ENCODE data around the gene ASAH2.
"Not testable (repeated sequence)": the region's sequence is repeated elsewhere in the genome, so short reads cannot be mapped to it uniquely, and the experiment has no call there.

Gene ASAH2

GRCh38 chr10:50275650-50276235 lies 24.4 kb upstream of the ASAH2 start:
- ATAC-seq: peak; percentile 64
- Mint-ChIP-seq H3K36me3 (no peaks in the 10 kb centered on the region), H3K9me3 (no peaks in the 10 kb centered on the region), H3K27me3 (peaks cover 3% of the 10 kb centered on the region), H3K27ac (no peak overlapping the region), H3K4me3 (no peak overlapping the region), H3K4me1 (peaks cover 17% of the 10 kb centered on the region)

GRCh38 chr10:50272531-50272930 lies 21.2 kb upstream of the ASAH2 start:
- Mint-ChIP-seq H3K27ac (no peak overlapping the region), H3K9me3 (no peaks in the 10 kb centered on the region), H3K36me3 (no peaks in the 10 kb centered on the region), H3K27me3 (no peaks in the 10 kb centered on the region), H3K4me3 (no peak overlapping the region), H3K4me1 (peaks cover 17% of the 10 kb centered on the region)
- ATAC-seq: no peak

- no peak overlapping the region for H3K27ac Mint-ChIP-seq
- H3K27me3 Mint-ChIP-seq: no peaks in the 10 kb centered on the region
- H3K4me1 Mint-ChIP-seq: peaks cover 17% of the 10 kb centered on the region
- no peak overlapping the region for H3K4me3 Mint-ChIP-seq
- no peaks in the 10 kb centered on the region for H3K9me3 Mint-ChIP-seq
- no peaks in the 10 kb centered on the region for H3K36me3 Mint-ChIP-seq
- ATAC-seq: no peak
Measured at GRCh38 chr10:50271564-50272250, 20.4 kb upstream of the ASAH2 start.

GRCh38 chr10:50267877-50268276 lies 16.6 kb upstream of the ASAH2 start:
- not testable (repeated sequence) for H3K36me3 Mint-ChIP-seq, H3K9me3 Mint-ChIP-seq, H3K27ac Mint-ChIP-seq, H3K4me3 Mint-ChIP-seq, ATAC-seq
- H3K4me1 Mint-ChIP-seq: peaks cover 12% of the 10 kb centered on the region
- H3K27me3 Mint-ChIP-seq: peaks cover 21% of the 10 kb centered on the region

- Mint-ChIP-seq H3K4me3 (peak overlapping the region; percentile 54), H3K27me3 (peaks cover 27% of the 10 kb centered on the region), H3K27ac (peak overlapping the region; percentile 51), H3K4me1 (peaks cover 35% of the 10 kb centered on the region)
- H3K36me3 Mint-ChIP-seq, ATAC-seq, H3K9me3 Mint-ChIP-seq: not testable (repeated sequence)
Measured at GRCh38 chr10:50262625-50263024, 11.3 kb upstream of the ASAH2 start.

- H3K9me3 Mint-ChIP-seq: peaks cover 3% of the 10 kb centered on the region
- peaks cover 35% of the 10 kb centered on the region for H3K4me1 Mint-ChIP-seq
- H3K36me3 Mint-ChIP-seq: peaks cover 9% of the 10 kb centered on the region
- H3K27me3 Mint-ChIP-seq: peaks cover 27% of the 10 kb centered on the region
- H3K4me3 Mint-ChIP-seq: no peak overlapping the region
- peak; percentile 99 for ATAC-seq
- H3K27ac Mint-ChIP-seq: peak overlapping the region; percentile 37
Measured at GRCh38 chr10:50260791-50261281, 9.5 kb upstream of the ASAH2 start.

GRCh38 chr10:50254479-50254878 lies 3.2 kb upstream of the ASAH2 start:
- Mint-ChIP-seq H3K9me3 (no peaks in the 10 kb centered on the region), H3K27ac (no peak overlapping the region), H3K36me3 (no peaks in the 10 kb centered on the region), H3K4me1 (no peaks in the 10 kb centered on the region), H3K4me3 (no peak overlapping the region), H3K27me3 (no peaks in the 10 kb centered on the region)
- no peak for ATAC-seq

- no peak for ATAC-seq
- no peak overlapping the region for H3K27ac Mint-ChIP-seq
- no peaks in the 10 kb centered on the region for H3K27me3 Mint-ChIP-seq
- H3K9me3 Mint-ChIP-seq: no peaks in the 10 kb centered on the region
- H3K36me3 Mint-ChIP-seq: no peaks in the 10 kb centered on the region
- H3K4me3 Mint-ChIP-seq: no peak overlapping the region
- H3K4me1 Mint-ChIP-seq: no peaks in the 10 kb centered on the region
Measured at GRCh38 chr10:50250096-50250854, 1.0 kb downstream of the ASAH2 start.

- H3K4me3 Mint-ChIP-seq: no peak overlapping the region
- no peaks in the 10 kb centered on the region for H3K4me1 Mint-ChIP-seq
- no peak for ATAC-seq
- H3K9me3 Mint-ChIP-seq: no peaks in the 10 kb centered on the region
- H3K27me3 Mint-ChIP-seq: no peaks in the 10 kb centered on the region
- H3K27ac Mint-ChIP-seq: no peak overlapping the region
- no peaks in the 10 kb centered on the region for H3K36me3 Mint-ChIP-seq
Measured at GRCh38 chr10:50248598-50248997, 2.7 kb downstream of the ASAH2 start.

GRCh38 chr10:50248062-50248461 lies 3.3 kb downstream of the ASAH2 start:
- H3K27ac Mint-ChIP-seq: no peak overlapping the region
- no peaks in the 10 kb centered on the region for H3K36me3 Mint-ChIP-seq
- no peak overlapping the region for H3K4me3 Mint-ChIP-seq
- H3K9me3 Mint-ChIP-seq: no peaks in the 10 kb centered on the region
- peaks cover 2% of the 10 kb centered on the region for H3K4me1 Mint-ChIP-seq
- no peak for ATAC-seq
- H3K27me3 Mint-ChIP-seq: no peaks in the 10 kb centered on the region

GRCh38 chr10:50244201-50244600 lies 7.1 kb downstream of the ASAH2 start:
- H3K27ac Mint-ChIP-seq: no peak overlapping the region

GRCh38 chr10:50242777-50243176 lies 8.5 kb downstream of the ASAH2 start:
- Mint-ChIP-seq H3K4me1 (peaks cover 14% of the 10 kb centered on the region), H3K27me3 (no peaks in the 10 kb centered on the region), H3K27ac (no peak overlapping the region), H3K4me3 (no peak overlapping the region), H3K9me3 (no peaks in the 10 kb centered on the region), H3K36me3 (no peaks in the 10 kb centered on the region)
- ATAC-seq: no peak

More at GRCh38 chr10:50244201-50244600, 7.1 kb downstream of the ASAH2 start:
- H3K9me3 Mint-ChIP-seq: no peaks in the 10 kb centered on the region
- ATAC-seq: no peak
- H3K4me1 Mint-ChIP-seq: peaks cover 8% of the 10 kb centered on the region
- no peaks in the 10 kb centered on the region for H3K36me3 Mint-ChIP-seq
- H3K27me3 Mint-ChIP-seq: no peaks in the 10 kb centered on the region
- no peak overlapping the region for H3K4me3 Mint-ChIP-seq

- ATAC-seq, H3K4me3 Mint-ChIP-seq, H3K36me3 Mint-ChIP-seq, H3K27me3 Mint-ChIP-seq, H3K27ac Mint-ChIP-seq, H3K9me3 Mint-ChIP-seq: not testable (repeated sequence)
- peaks cover 14% of the 10 kb centered on the region for H3K4me1 Mint-ChIP-seq
Measured at GRCh38 chr10:50241478-50241877, 9.8 kb downstream of the ASAH2 start.

GRCh38 chr10:50234486-50234885 lies 16.8 kb downstream of the ASAH2 start:
- no peak overlapping the region for H3K27ac Mint-ChIP-seq
- H3K9me3 Mint-ChIP-seq: no peaks in the 10 kb centered on the region
- H3K36me3 Mint-ChIP-seq: no peaks in the 10 kb centered on the region
- no peak for ATAC-seq
- H3K4me3 Mint-ChIP-seq: no peak overlapping the region
- H3K4me1 Mint-ChIP-seq: peaks cover 15% of the 10 kb centered on the region
- H3K27me3 Mint-ChIP-seq: peaks cover 26% of the 10 kb centered on the region

GRCh38 chr10:50232261-50232639 lies 19.1 kb downstream of the ASAH2 start:
- Mint-ChIP-seq H3K4me3 (no peak overlapping the region), H3K36me3 (no peaks in the 10 kb centered on the region), H3K4me1 (peaks cover 8% of the 10 kb centered on the region), H3K9me3 (no peaks in the 10 kb centered on the region), H3K27me3 (peaks cover 26% of the 10 kb centered on the region), H3K27ac (no peak overlapping the region)
- ATAC-seq: no peak

All from stimulated activated memory B cell treated with anti-CD40 and anti-IgM and Interleukin-4, amounts not matched to agents 10 μg/mL and 1 μg/mL and 100 μg/mL, for 72 hours (primary cell).